Hepatocyte (in vitro differentiated cells): ENCODE data around the gene TNK2. TPM values are rescaled to one million over a fixed set of nuclear protein-coding genes. Genes with fewer than 3 reads are reported as not detected.

Experiments
- DNase-seq: peaks from one replicate; pipeline ENCODE4 v3.0.0-alpha.2; 2016; ENCODE audit warnings: low spot score
- H2AFZ ChIP-seq: fragments of 200-600 bp; sonication (generic); 2 replicates; pipeline ENCODE4 v1.6.0; 2016; ENCODE audit warnings: antibody characterized with exemption, mild to moderate bottlenecking
- H3K27ac ChIP-seq: fragments of 200-600 bp; sonication (generic); 2 replicates; pipeline ENCODE4 v1.5.1; 2016; ENCODE audit warnings: mild to moderate bottlenecking
- H3K27me3 ChIP-seq: fragments of 200-600 bp; sonication (generic); 2 replicates; pipeline ENCODE4 v1.6.1; 2016
- H3K36me3 ChIP-seq: fragments of 200-600 bp; sonication (generic); replicated peaks from 2 replicates; pipeline ENCODE4 v1.5.1; 2016; ENCODE audit warnings: low read depth; ENCODE audit not compliant: insufficient read depth
- H3K4me1 ChIP-seq: fragments of 200-600 bp; sonication (generic); 2 replicates; pipeline ENCODE4 v1.5.1; 2016; ENCODE audit warnings: mild to moderate bottlenecking, moderate library complexity; ENCODE audit not compliant: insufficient read depth
- H3K4me2 ChIP-seq: fragments of 200-600 bp; sonication (generic); 2 replicates; pipeline ENCODE4 v1.6.0; 2016
- H3K4me3 ChIP-seq: fragments of 200-600 bp; sonication (generic); 2 replicates; pipeline ENCODE4 v1.5.1; 2016; ENCODE audit warnings: mild to moderate bottlenecking
- H3K79me2 ChIP-seq: fragments of 200-600 bp; sonication (generic); 2 replicates; pipeline ENCODE4 v1.6.0; 2017; ENCODE audit warnings: mild to moderate bottlenecking
- H3K9me2 ChIP-seq: fragments of 200-600 bp; sonication (generic); replicated peaks from 2 replicates; pipeline ENCODE4 v1.6.0; 2017; ENCODE audit warnings: mild to moderate bottlenecking; ENCODE audit not compliant: insufficient read depth
- H3K9me3 ChIP-seq: fragments of 200-600 bp; sonication (generic); 2 replicates; pipeline ENCODE4 v1.5.1; 2016; ENCODE audit warnings: low read depth, mild to moderate bottlenecking
- H4K20me1 ChIP-seq: fragments of 200-600 bp; sonication (generic); 2 replicates; pipeline ENCODE4 v1.6.0; 2016; ENCODE audit warnings: mild to moderate bottlenecking; ENCODE audit not compliant: insufficient read depth, poor library complexity, severe bottlenecking
- CTCF ChIP-seq: fragments of 200-600 bp; sonication (generic); IDR thresholded peaks from 2 replicates; pipeline ENCODE4 v1.5.1; 2016; ENCODE audit warnings: antibody characterized with exemption, mild to moderate bottlenecking; ENCODE audit not compliant: poor library complexity
- EZH2 ChIP-seq: fragments of 200-600 bp; sonication (generic); IDR thresholded peaks from 2 replicates; pipeline ENCODE4 v1.6.1; 2016; ENCODE audit warnings: antibody characterized with exemption, mild to moderate bottlenecking, borderline replicate concordance
- EZH2phosphoT487 ChIP-seq: fragments of 200-600 bp; sonication (generic); IDR thresholded peaks from one replicate; pipeline ENCODE4 v1.6.1; 2018; ENCODE audit warnings: antibody characterized with exemption, mild to moderate bottlenecking, low read depth, moderate library complexity; ENCODE audit not compliant: unreplicated experiment, severe bottlenecking
- WGBS: methylation state at CpG from one replicate; pipeline ENCODE4 v1.1.6; 2016; ENCODE audit warnings: low lambda C conversion rate; ENCODE audit errors: missing lambda C conversion rate; 5-methylcytosine and 5-hydroxymethylcytosine counted together
- polyA plus RNA-seq: library from polyadenylated mRNA; unstranded; fragments of >200 nt; fragmentation: Nextera tagmentation; extraction: Ambion mirVana; gene quantifications from 2 replicates; pipeline ENCODE4 v1.2.1, GENCODE V29; 2016
- total RNA-seq: library from RNA; depleted of rRNA; stranded (reverse); fragments of >200 nt; gene quantifications from 2 replicates; pipeline ENCODE4 v1.2.3, GENCODE V29; 2014

Gene TNK2
- total and polyA plus RNA-seq, 2 experiments from 2014 or later = 5.9 to 11.6 TPM

GRCh38 chr3:195887670-195888069 lies 20.7 kb downstream of the TNK2 start:
- H3K27ac ChIP-seq = no peak overlapping the region
- no peaks in the 10 kb centered on the region for H3K79me2 ChIP-seq
- no peak overlapping the region for H3K4me3 ChIP-seq
- no peaks in the 10 kb centered on the region for H3K9me3 ChIP-seq
- no peak for DNase-seq
- WGBS = 95% methylated on average over 34 of the region's 36 CpGs
- H3K36me3 ChIP-seq = no peaks in the 10 kb centered on the region
- H4K20me1 ChIP-seq = no peaks in the 10 kb centered on the region
- H3K27me3 ChIP-seq = no peaks in the 10 kb centered on the region
- TF ChIP-seq CTCF (no peak), EZH2phosphoT487 (no peak), EZH2 (no peak)
- H3K4me1 ChIP-seq = peaks cover 8% of the 10 kb centered on the region
- no peak overlapping the region for H3K4me2 ChIP-seq
- H3K9me2 ChIP-seq = no peaks in the 10 kb centered on the region
- H2AFZ ChIP-seq = no peak overlapping the region

- Histone ChIP-seq H3K9me2 (no peaks in the 10 kb centered on the region), H3K27me3 (no peaks in the 10 kb centered on the region), H3K9me3 (no peaks in the 10 kb centered on the region), H3K4me1 (no peaks in the 10 kb centered on the region), H3K27ac (no peak overlapping the region), H3K4me2 (no peak overlapping the region), H4K20me1 (no peaks in the 10 kb centered on the region), H3K36me3 (no peaks in the 10 kb centered on the region), H3K4me3 (no peak overlapping the region), H2AFZ (no peak overlapping the region), H3K79me2 (no peaks in the 10 kb centered on the region)
- 90% methylated on average over 29 of the region's 34 CpGs for WGBS
- TF ChIP-seq EZH2 = no peak
- TF ChIP-seq CTCF = no peak
- no peak for TF ChIP-seq EZH2phosphoT487
- no peak for DNase-seq
Measured at GRCh38 chr3:195886181-195887141, 21.9 kb downstream of the TNK2 start.

- H2AFZ ChIP-seq = no peak overlapping the region
- no peak overlapping the region for H3K27ac ChIP-seq
- no peaks in the 10 kb centered on the region for H3K4me1 ChIP-seq
- H3K79me2 ChIP-seq = no peaks in the 10 kb centered on the region
- no peaks in the 10 kb centered on the region for H3K36me3 ChIP-seq
- H3K4me2 ChIP-seq = no peak overlapping the region
- no peaks in the 10 kb centered on the region for H3K9me3 ChIP-seq
- H3K4me3 ChIP-seq = no peak overlapping the region
- H3K27me3 ChIP-seq = no peaks in the 10 kb centered on the region
- no peaks in the 10 kb centered on the region for H3K9me2 ChIP-seq
- no peak for TF ChIP-seq CTCF
- no peak for DNase-seq
- 91% methylated on average over 24 of the region's 25 CpGs for WGBS
- H4K20me1 ChIP-seq = no peaks in the 10 kb centered on the region
Measured at GRCh38 chr3:195885036-195885891, 23.1 kb downstream of the TNK2 start.
